IMR-90 (cell line): ENCODE data around the gene RHOF. TPM values are rescaled to one million over a fixed set of nuclear protein-coding genes. Genes with fewer than 3 reads are reported as not detected.

Experiments
- ATAC-seq: fragments of 200-7000 bp; cut with Tn5 transposase; 2 replicates; pipeline ENCODE4 v1.9.1; 2020; ENCODE audit warnings: low read depth, mild to moderate bottlenecking, moderate library complexity
- BruUV-seq: library from RNA; stranded (reverse); fragments of 400-500 nt; replicated peaks from 2 replicates; lab custom pipeline; 2021; lab: Mats Ljungman, UMichigan
- CTCF ChIA-PET: fragments of 300-600 bp; formaldehyde crosslinking; extraction: SDS; loops from one replicate; lab custom pipeline; 2021; ENCODE audit warnings: antibody characterized with exemption; lab: Yijun Ruan, JAX
- POLR2A ChIA-PET: fragments of 300-600 bp; sonication (Branson Sonifier 250); formaldehyde crosslinking; loops from one replicate; lab custom pipeline; 2022; ENCODE audit warnings: antibody characterized with exemption; ENCODE audit not compliant: unreplicated experiment; lab: Charles Lee
- DNase-seq: peaks from one replicate; pipeline ENCODE4 v3.0.0; 2013
- H2AFZ ChIP-seq: replicated peaks from 2 replicates; pipeline ENCODE3; 2013; ENCODE audit warnings: low read length, mild to moderate bottlenecking; ENCODE audit not compliant: poor library complexity
- H2AK5ac ChIP-seq: 2 replicates; pipeline ENCODE4 v1.6.1; 2013; ENCODE audit warnings: low read depth, low read length, inconsistent platforms
- H2AK9ac ChIP-seq: replicated peaks from 2 replicates; pipeline ENCODE3; 2013; ENCODE audit warnings: mild to moderate bottlenecking, low read depth, low read length, moderate library complexity; ENCODE audit not compliant: poor library complexity
- H2BK120ac ChIP-seq: 2 replicates; pipeline ENCODE4 v1.6.1; 2013; ENCODE audit warnings: low read depth, low read length, inconsistent platforms
- H2BK15ac ChIP-seq: 3 replicates; pipeline ENCODE4 v1.6.1; 2013; ENCODE audit warnings: low read depth, low read length, inconsistent platforms
- H2BK20ac ChIP-seq: 2 replicates; pipeline ENCODE4 v1.6.1; 2013; ENCODE audit warnings: low read depth, mild to moderate bottlenecking, inconsistent platforms, low read length, moderate library complexity
- H2BK5ac ChIP-seq: 2 replicates; pipeline ENCODE4 v1.6.1; 2013; ENCODE audit warnings: mild to moderate bottlenecking, low read depth, low read length, inconsistent platforms; ENCODE audit not compliant: poor library complexity, severe bottlenecking
- H3K14ac ChIP-seq: replicated peaks from 2 replicates; pipeline ENCODE4 v1.6.1; 2013; ENCODE audit warnings: low read depth, low read length, inconsistent platforms
- H3K18ac ChIP-seq: 2 replicates; pipeline ENCODE4 v1.6.1; 2013; ENCODE audit warnings: low read depth, low read length, control low read depth
- H3K23ac ChIP-seq: 2 replicates; pipeline ENCODE4 v1.6.1; 2013; ENCODE audit warnings: low read depth, low read length, inconsistent platforms
- H3K27ac ChIP-seq: 2 replicates; pipeline ENCODE4 v1.5.1; 2013; ENCODE audit warnings: mild to moderate bottlenecking, control low read depth, low read length; ENCODE audit not compliant: insufficient read depth
- H3K27me3 ChIP-seq: 2 replicates; pipeline ENCODE4 v1.6.1; 2013; ENCODE audit warnings: low read length; ENCODE audit not compliant: control insufficient read depth, insufficient read depth
- H3K36me3 ChIP-seq: 2 replicates; pipeline ENCODE4 v1.6.1; 2013; ENCODE audit warnings: low read length, mixed read lengths; ENCODE audit not compliant: control insufficient read depth, insufficient read depth
- H3K4ac ChIP-seq: 2 replicates; pipeline ENCODE4 v1.6.1; 2013; ENCODE audit warnings: low read depth, low read length, inconsistent platforms
- H3K4me1 ChIP-seq: 2 replicates; pipeline ENCODE4 v1.6.1; 2013; ENCODE audit warnings: low read length, mixed read lengths; ENCODE audit not compliant: control insufficient read depth, insufficient read depth
- H3K4me2 ChIP-seq: 2 replicates; pipeline ENCODE4 v1.6.1; 2013; ENCODE audit warnings: low read depth, mild to moderate bottlenecking, control low read depth, low read length, moderate library complexity
- H3K4me3 ChIP-seq: 2 replicates; pipeline ENCODE4 v1.5.1; 2013; ENCODE audit warnings: low read depth, mild to moderate bottlenecking, control low read depth, low read length, moderate library complexity; ENCODE audit not compliant: insufficient read depth
- H3K56ac ChIP-seq: 2 replicates; pipeline ENCODE4 v1.6.1; 2013; ENCODE audit warnings: low read length, inconsistent platforms; ENCODE audit not compliant: insufficient read depth; ENCODE audit errors: extremely low read depth
- H3K79me1 ChIP-seq, 2 experiments: 2 replicates each; pipeline ENCODE4 v1.6.1; 2013; ENCODE audit warnings: low read length in 2 of 2, inconsistent platforms in 1 of 2, low read depth in 1 of 2
- H3K9ac ChIP-seq: 2 replicates; pipeline ENCODE4 v1.6.1; 2013; ENCODE audit warnings: low read depth, low read length, control low read depth
- H3K9me1 ChIP-seq: 2 replicates; pipeline ENCODE4 v1.6.1; 2013; ENCODE audit warnings: low read length, inconsistent platforms; ENCODE audit not compliant: insufficient read depth
- H3K9me3 ChIP-seq: 2 replicates; pipeline ENCODE4 v1.6.1; 2013; ENCODE audit warnings: low read length; ENCODE audit not compliant: control insufficient read depth, insufficient read depth
- H4K20me1 ChIP-seq: 2 replicates; pipeline ENCODE4 v1.6.1; 2013; ENCODE audit warnings: low read length, inconsistent platforms; ENCODE audit not compliant: insufficient read depth
- H4K5ac ChIP-seq: 2 replicates; pipeline ENCODE4 v1.6.1; 2013; ENCODE audit warnings: mild to moderate bottlenecking, low read depth, low read length, control low read depth
- H4K8ac ChIP-seq, 2 experiments: 2 replicates each; pipeline ENCODE4 v1.6.1; 2013; ENCODE audit warnings: low read depth in 2 of 2, low read length in 2 of 2, control low read depth in 1 of 2, inconsistent platforms in 1 of 2
- H4K91ac ChIP-seq: 2 replicates; pipeline ENCODE4 v1.6.1; 2013; ENCODE audit warnings: low read depth, low read length, inconsistent platforms; ENCODE audit not compliant: insufficient read depth
- BHLHE40 ChIP-seq: fragments of 150-350 bp; IDR thresholded peaks from 2 replicates; pipeline ENCODE4 v1.6.1; 2016; ENCODE audit warnings: mild to moderate bottlenecking, low read depth, low read length
- CEBPB ChIP-seq: IDR thresholded peaks from 2 replicates; pipeline ENCODE4 v1.6.1; 2012; ENCODE audit warnings: low read depth, low read length, improper control_type of control experiment
- CHD1 ChIP-seq: IDR thresholded peaks from 2 replicates; pipeline ENCODE4 v1.6.1; 2012; ENCODE audit warnings: low read depth, low read length, improper control_type of control experiment
- FOS ChIP-seq: fragments of 150-350 bp; IDR thresholded peaks from 2 replicates; pipeline ENCODE4 v1.6.1; 2016; ENCODE audit warnings: low read depth, low read length
- MAFK ChIP-seq: IDR thresholded peaks from 2 replicates; pipeline ENCODE4 v1.6.1; 2012; ENCODE audit warnings: low read depth, low read length, improper control_type of control experiment
- MAZ ChIP-seq: IDR thresholded peaks from 2 replicates; pipeline ENCODE4 v1.6.1; 2012; ENCODE audit warnings: low read depth, mild to moderate bottlenecking, low read length, improper control_type of control experiment, moderate library complexity, borderline replicate concordance
- NFE2L2 ChIP-seq: fragments of 150-350 bp; IDR thresholded peaks from 2 replicates; pipeline ENCODE4 v1.6.1; 2016; ENCODE audit warnings: low read depth, mild to moderate bottlenecking, low read length
- RAD21 ChIP-seq: IDR thresholded peaks from 2 replicates; pipeline ENCODE4 v1.6.1; 2012; ENCODE audit warnings: low read length, improper control_type of control experiment
- RCOR1 ChIP-seq: IDR thresholded peaks from 2 replicates; pipeline ENCODE4 v1.6.1; 2012; ENCODE audit warnings: mild to moderate bottlenecking, low read length, improper control_type of control experiment; ENCODE audit not compliant: insufficient replicate concordance
- SMC3 ChIP-seq: fragments of 150-350 bp; IDR thresholded peaks from 2 replicates; pipeline ENCODE4 v1.6.1; 2016; ENCODE audit warnings: low read depth, mild to moderate bottlenecking, antibody characterized with exemption, low read length, moderate library complexity
- WGBS, 2 experiments: methylation state at CpG; one replicate each; pipeline versions ENCODE4 v1.1.5 to v1.1.7; 2013; ENCODE audit warnings: missing lambda C conversion rate in 2 of 2; ENCODE audit not compliant: insufficient read length in 1 of 2; ENCODE audit errors: extremely low coverage in 2 of 2; 5-methylcytosine and 5-hydroxymethylcytosine counted together
- dilution Hi-C: fragments of 300-500 bp; cut with HindIII; formaldehyde crosslinking; loops from one replicate; pipeline ENCODE4 v1.14.3; 2018; ENCODE audit warnings: low sequenced_read_pairs; ENCODE audit not compliant: unreplicated experiment
- in situ Hi-C: fragments of 300-500 bp; cut with MboI; formaldehyde crosslinking; loops from 3 replicates; pipeline ENCODE4 v1.14.3; 2019; ENCODE audit warnings: low sequenced_read_pairs, inconsistent platforms, mixed read lengths
- intact Hi-C: fragments of 100-400 bp; cut with micrococcal nuclease; formaldehyde crosslinking; loops from 2 replicates; pipeline ENCODE4 v1.10.0; 2022
- polyA plus RNA-seq, 3 experiments: library from polyadenylated mRNA; depleted of rRNA; stranded (reverse); fragments of >200 nt; gene quantifications; 2 replicates each; pipeline ENCODE4 v1.2.3, GENCODE V29; 2012; ENCODE audit warnings: low replicate concordance in 1 of 3
- total RNA-seq: library from RNA; depleted of rRNA; stranded (reverse); fragments of >200 nt; gene quantifications from 2 replicates; pipeline ENCODE4 v1.2.3, GENCODE V29; 2012
- TF ChIP-seq, protein P1 (sequence below): conservative IDR thresholded peaks from 2 replicates; pipeline ENCODE4 v1.5.1; 2012; ENCODE audit warnings: mild to moderate bottlenecking, low read depth, low read length, improper control_type of control experiment
- TF ChIP-seq, protein P2 (sequence below): fragments of 150-350 bp; IDR thresholded peaks from 2 replicates; pipeline ENCODE4 v1.6.1; 2017; ENCODE audit warnings: mild to moderate bottlenecking, antibody characterized with exemption, low read length, low read depth
- TF ChIP-seq, protein P3 (sequence below): fragments of 150-350 bp; IDR thresholded peaks from 2 replicates; pipeline ENCODE4 v1.6.1; 2016; ENCODE audit warnings: low read depth, mild to moderate bottlenecking, low read length, moderate library complexity, borderline replicate concordance

RHOF gene
- total and polyA plus RNA-seq, 2 of the 4 experiments (the other 2 are of a cell fraction) = 3.0 to 5.1 TPM

DNA sequence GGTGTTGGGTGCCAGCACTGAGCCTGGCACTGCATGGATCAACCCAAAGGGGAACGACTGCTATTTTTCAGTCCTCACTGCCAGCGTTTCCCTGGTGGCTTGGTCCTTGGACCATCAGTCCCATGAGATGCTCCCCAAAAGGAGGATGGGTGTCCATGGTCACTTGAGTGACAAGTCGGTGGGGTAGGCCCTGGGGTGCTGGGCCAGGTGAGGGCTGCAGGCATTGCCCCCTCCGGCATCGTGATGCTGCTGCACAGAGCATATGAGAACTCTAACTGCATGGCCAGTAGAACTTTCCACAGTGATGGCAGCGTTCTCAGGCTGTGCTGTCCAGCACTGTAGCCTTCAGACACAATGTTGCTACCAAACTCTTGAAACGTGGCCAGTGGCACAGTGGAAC lies 26.6 kb upstream of the RHOF start:
- ATAC-seq (no peak), DNase-seq (no peak)
- H4K8ac ChIP-seq = no peak overlapping the region
- H4K91ac ChIP-seq = no peak overlapping the region
- in situ Hi-C loops = no loop called here
- CTCF ChIA-PET = interaction anchor here (0.9 kb wide), 1 partner anchor 8 kb away, joined by 3 read pairs; no protein-coding TSS in a partner anchor
- H2BK120ac ChIP-seq = no peak overlapping the region
- intact Hi-C loops = no loop called here
- H3K4ac ChIP-seq = no peak overlapping the region
- no peak overlapping the region for H4K5ac ChIP-seq
- WGBS, 2 experiments = 100% methylated on average over 4 of the region's 7 CpGs; no CpG with 5 or more reads in 1 of the 2 experiments
- H3K9me3 ChIP-seq = no peaks in the 10 kb centered on the region
- POLR2A ChIA-PET = no interaction called here
- H3K23ac ChIP-seq = no peak overlapping the region
- no peak overlapping the region for H2BK20ac ChIP-seq
- no peak overlapping the region for H3K4me3 ChIP-seq
- H3K9ac ChIP-seq = no peak overlapping the region
- H3K27me3 ChIP-seq = no peaks in the 10 kb centered on the region
- H3K56ac ChIP-seq = no peak overlapping the region
- no peak overlapping the region for H3K14ac ChIP-seq
- no peak overlapping the region for H2AK9ac ChIP-seq
- H3K27ac ChIP-seq = no peak overlapping the region
- TF ChIP-seq RCOR1 = no peak
- no peak for TF ChIP-seq SMC3
- no peak for TF ChIP-seq MAFK
- TF ChIP-seq, protein P1, sequence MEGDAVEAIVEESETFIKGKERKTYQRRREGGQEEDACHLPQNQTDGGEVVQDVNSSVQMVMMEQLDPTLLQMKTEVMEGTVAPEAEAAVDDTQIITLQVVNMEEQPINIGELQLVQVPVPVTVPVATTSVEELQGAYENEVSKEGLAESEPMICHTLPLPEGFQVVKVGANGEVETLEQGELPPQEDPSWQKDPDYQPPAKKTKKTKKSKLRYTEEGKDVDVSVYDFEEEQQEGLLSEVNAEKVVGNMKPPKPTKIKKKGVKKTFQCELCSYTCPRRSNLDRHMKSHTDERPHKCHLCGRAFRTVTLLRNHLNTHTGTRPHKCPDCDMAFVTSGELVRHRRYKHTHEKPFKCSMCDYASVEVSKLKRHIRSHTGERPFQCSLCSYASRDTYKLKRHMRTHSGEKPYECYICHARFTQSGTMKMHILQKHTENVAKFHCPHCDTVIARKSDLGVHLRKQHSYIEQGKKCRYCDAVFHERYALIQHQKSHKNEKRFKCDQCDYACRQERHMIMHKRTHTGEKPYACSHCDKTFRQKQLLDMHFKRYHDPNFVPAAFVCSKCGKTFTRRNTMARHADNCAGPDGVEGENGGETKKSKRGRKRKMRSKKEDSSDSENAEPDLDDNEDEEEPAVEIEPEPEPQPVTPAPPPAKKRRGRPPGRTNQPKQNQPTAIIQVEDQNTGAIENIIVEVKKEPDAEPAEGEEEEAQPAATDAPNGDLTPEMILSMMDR = no peak
- no peak for TF ChIP-seq BHLHE40
- TF ChIP-seq FOS = no peak
- no peak for TF ChIP-seq CEBPB
- TF ChIP-seq, protein P2, sequence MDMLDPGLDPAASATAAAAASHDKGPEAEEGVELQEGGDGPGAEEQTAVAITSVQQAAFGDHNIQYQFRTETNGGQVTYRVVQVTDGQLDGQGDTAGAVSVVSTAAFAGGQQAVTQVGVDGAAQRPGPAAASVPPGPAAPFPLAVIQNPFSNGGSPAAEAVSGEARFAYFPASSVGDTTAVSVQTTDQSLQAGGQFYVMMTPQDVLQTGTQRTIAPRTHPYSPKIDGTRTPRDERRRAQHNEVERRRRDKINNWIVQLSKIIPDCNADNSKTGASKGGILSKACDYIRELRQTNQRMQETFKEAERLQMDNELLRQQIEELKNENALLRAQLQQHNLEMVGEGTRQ = no peak
- no peak for TF ChIP-seq CHD1
- TF ChIP-seq RAD21 = no peak
- no peak for TF ChIP-seq NFE2L2
- TF ChIP-seq, protein P3, sequence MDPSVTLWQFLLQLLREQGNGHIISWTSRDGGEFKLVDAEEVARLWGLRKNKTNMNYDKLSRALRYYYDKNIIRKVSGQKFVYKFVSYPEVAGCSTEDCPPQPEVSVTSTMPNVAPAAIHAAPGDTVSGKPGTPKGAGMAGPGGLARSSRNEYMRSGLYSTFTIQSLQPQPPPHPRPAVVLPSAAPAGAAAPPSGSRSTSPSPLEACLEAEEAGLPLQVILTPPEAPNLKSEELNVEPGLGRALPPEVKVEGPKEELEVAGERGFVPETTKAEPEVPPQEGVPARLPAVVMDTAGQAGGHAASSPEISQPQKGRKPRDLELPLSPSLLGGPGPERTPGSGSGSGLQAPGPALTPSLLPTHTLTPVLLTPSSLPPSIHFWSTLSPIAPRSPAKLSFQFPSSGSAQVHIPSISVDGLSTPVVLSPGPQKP = no peak
- no peak for TF ChIP-seq MAZ
- no peak overlapping the region for H3K4me2 ChIP-seq
- peaks cover 24 to 63% of the 10 kb centered on the region in 2 experiments for H3K79me1 ChIP-seq
- H3K18ac ChIP-seq = no peak overlapping the region
- peaks cover 4% of the 10 kb centered on the region for H4K20me1 ChIP-seq
- H2BK5ac ChIP-seq = no peak overlapping the region
- H3K36me3 ChIP-seq = peaks cover 66% of the 10 kb centered on the region
- no peaks in the 10 kb centered on the region for H3K9me1 ChIP-seq
- no peaks in the 10 kb centered on the region for H3K4me1 ChIP-seq
- no peak overlapping the region for H2AFZ ChIP-seq
- dilution Hi-C loops = no loop called here
- no peak overlapping the region for H2BK15ac ChIP-seq
- no peak overlapping the region; the same call in 1 of the 2 replicates for H2AK5ac ChIP-seq
- no TSS peak for BruUV-seq
